NCI-H748 (cell line): ENCODE measurements around the gene GALNS.
A peak's percentile ranks its signal among the peaks of the same experiment; 100 is the strongest.
"Not testable (repeated sequence)": the region's sequence is repeated elsewhere in the genome, so short reads cannot be mapped to it uniquely, and the experiment has no call there.

Experiments
- DNase-seq: peaks from one replicate; lab custom pipeline; 2025; ENCODE audit not compliant: unreplicated experiment; lab: John Stamatoyannopoulos, UW

Gene GALNS

GRCh38 chr16:88807142-88807625, 49.6 kb downstream of the GALNS start:
- DNase-seq = no peak

- DNase-seq = no peak
Observed at GRCh38 chr16:88806491-88807111, 50.1 kb downstream of the GALNS start.

DNA sequence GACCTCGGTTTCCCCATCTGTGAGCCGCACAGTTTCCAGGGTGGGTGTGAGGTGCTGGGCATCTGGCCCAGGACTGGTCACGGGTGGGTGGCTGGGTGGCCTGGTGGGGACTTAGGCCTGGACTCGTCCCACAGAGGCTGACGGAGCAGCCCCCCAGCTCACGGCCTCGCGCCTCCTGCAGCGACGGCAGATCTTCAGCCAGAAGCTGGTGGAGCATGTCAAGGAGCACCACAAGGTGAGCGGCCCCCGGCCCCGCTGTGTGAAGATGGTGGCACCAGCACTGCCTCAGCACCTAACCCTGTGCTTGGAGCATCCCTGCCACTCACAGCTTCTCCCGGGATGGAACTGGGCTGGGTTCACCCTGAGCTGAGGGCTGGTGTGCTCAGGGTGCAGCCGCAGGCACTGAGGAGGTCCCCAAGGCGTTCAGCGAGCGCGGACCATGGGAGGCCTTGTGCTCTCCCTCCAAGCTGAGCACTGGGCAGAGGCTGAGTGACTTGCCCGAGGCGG, 50.8 kb downstream of the GALNS start:
- no peak for DNase-seq

- DNase-seq = no peak
Observed at GRCh38 chr16:88805340-88805715, 51.4 kb downstream of the GALNS start.

DNA sequence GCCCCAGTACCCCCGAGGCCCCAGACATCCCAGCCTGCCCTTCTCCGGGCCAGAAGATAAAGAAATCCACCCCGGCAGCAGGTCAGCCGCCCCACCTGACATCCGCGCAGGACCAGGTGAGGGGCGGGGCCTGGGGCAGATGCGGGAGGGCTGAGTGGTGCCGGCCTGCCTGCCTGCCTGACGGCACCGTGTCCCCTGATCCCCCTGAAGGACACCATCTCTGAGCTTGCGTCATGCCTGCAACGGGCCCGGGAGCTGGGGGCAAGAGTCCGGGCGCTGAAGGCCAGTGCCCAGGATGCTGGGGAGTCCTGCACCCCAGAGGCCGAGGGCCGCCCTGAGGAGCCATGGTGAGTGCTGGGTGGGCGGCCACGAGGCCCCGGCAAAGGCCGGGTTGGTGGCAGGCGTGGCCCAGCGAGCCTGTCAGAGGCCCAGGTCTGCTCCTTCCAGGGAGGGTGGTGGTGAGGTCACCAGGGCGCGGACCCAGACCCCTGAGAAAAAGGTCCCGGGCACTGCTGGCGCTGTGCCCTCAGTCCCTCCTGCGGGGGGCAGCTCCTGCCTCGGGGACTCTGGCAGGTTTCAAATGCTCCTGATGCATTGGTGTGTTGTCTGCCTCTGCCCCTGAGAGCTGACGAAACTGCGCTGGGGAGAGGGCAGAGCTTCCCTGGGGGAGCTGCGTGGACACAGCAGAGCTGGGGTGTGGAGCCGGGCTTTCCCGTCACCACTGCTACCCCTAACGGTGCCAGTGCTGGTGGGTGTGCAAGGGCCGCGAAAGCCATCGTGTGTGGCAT, 52.0 kb downstream of the GALNS start:
- peak; percentile 55 for DNase-seq

DNA sequence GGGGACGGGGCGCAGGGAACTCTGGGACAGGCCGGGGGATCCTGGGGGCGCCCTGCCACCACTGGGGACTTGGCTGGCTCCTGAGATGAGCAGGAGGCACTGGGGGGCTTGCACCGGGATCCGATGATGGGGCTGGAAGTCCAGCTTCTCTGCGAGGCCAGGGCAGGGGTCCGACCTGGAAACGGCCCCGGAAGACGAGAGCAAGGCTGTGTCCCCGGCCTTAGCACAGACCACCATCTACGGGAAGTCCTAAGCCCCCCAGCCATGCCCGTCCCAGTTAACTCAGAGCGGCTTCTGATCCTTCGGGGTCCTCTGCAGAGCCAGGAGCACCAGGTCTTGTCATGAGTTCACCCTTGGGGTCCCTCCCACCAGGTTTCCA, 52.6 kb downstream of the GALNS start:
- no peak for DNase-seq

DNA sequence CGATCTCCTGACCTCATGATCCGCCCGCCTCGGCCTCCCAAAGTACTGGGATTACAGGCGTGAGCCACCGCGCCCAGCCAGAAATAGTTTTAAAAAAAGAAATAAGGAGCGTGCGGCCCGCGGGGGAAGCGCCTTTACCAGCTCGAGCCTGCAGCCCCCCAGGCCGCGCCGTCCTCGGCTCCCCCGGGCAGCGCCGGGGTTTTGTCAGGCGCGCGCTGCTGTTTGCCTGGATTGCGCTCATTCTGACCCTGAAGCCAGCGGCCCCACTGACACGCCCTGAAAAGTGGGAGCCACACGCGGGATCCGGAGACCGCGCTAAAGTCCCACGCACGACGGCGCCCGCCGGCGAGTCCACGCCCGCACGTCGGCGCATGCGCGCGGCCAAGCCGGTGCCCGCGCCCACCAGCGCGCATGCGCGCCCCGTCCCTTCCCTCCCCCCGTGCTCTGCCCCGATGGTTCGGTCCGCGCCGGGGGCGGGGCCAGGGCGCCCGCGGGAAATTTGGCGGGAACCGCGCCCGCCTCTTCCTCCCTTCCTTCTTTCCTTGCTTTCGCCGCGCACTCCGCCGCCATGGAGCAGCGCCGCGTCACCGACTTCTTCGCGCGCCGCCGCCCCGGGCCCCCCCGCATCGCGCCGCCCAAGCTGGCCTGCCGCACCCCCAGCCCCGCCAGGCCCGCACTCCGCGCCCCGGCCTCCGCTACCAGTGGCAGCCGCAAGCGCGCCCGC, 53.3 kb downstream of the GALNS start, which contains the start of gene CDT1:
CDT1 (plus strand) TSS at position 526 of the 724 bp plus-strand sequence; CDS start at position 569, 43 bp downstream.
- peak; percentile 75 for DNase-seq

DNA sequence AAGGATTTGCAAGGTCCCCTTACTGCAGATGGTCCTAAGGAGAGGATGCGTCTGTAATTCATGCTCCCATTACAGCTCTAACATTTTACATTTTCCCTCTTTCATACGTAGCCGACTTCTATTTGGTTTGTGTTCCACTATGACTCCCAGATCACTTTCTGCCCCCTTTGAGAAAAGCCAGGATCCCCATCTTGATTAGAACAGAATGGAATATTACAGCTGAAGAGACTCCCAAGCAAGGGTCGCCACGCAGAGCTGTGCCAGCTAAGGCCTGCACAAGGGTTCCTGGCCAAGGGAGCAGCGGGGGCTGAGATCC, 56.5 kb downstream of the GALNS start:
- no peak for DNase-seq

- no peak for DNase-seq
Observed at GRCh38 chr16:88799569-88800276, 57.0 kb downstream of the GALNS start.

DNA sequence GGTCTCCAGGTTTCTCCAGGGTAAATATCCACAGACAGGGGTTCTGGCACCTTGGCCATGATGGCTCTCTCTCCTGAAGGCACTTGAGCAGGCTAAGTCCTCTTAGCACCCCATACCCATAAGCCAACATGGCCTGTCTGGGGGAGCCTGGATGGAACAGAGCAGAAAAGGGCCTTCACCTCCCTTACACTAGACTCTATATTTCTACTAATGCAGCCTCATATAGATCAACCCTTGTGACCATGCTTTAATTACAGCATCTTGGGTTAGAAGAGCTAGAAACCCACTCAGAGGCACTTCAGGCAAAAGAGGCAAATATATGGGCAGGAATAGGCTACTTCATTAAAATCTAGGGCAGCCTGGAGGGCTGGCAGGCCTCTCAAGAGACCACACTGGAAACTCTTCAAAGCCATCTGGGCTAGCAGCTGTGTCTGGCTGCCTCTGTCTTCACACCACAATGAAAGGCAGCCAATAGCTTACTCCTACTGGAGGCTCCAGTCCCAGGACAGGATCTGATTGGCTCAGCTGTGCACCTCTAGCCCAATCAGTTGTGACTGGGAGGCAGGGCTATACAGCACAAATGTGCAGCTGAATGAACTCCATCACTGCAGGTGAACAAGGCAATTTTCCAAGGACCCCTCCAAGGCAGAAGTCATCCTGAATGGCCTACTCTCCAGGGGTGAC, 57.8 kb downstream of the GALNS start:
- no peak for DNase-seq

DNA sequence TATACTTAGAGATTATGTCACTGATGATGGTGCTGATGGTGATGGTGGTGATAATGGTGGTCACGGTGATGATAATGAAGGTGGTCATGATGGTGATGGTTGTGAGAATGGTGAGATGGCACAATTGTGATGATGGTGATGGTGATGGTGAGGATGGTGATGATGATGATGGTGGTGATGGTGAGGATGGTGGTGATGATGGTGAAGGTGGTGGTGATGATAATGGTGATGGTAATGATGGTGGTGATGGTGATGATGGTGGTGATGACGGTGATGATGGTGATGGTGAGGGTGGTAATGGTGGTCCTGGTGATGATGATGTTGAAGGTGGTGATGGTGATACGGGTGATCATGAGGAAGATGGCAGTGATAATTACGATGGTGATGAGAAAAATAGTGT, 58.7 kb downstream of the GALNS start:
- DNase-seq = no peak

DNA sequence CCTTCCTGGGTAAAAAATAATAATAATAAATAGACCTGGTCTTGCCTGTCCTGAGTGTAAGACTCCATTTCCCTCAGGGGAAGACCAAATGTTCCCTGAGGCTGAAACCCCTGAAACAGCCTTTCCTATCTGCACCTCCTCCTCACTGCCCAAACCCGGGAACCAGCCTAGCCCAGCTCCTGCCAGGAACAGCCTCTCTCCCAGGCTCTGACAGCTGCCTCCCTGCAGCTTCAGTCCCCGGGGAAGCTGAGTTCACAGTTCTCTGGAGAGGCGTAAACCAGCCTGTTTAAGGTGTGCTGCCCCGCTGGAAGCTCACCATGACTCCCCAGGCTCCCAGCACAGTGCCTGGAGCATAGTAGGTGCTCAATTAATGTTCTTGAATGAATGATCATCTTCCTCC, 60.5 kb downstream of the GALNS start:
- no peak for DNase-seq

GRCh38 chr16:88793251-88793954, 63.3 kb downstream of the GALNS start:
- no peak for DNase-seq

DNA sequence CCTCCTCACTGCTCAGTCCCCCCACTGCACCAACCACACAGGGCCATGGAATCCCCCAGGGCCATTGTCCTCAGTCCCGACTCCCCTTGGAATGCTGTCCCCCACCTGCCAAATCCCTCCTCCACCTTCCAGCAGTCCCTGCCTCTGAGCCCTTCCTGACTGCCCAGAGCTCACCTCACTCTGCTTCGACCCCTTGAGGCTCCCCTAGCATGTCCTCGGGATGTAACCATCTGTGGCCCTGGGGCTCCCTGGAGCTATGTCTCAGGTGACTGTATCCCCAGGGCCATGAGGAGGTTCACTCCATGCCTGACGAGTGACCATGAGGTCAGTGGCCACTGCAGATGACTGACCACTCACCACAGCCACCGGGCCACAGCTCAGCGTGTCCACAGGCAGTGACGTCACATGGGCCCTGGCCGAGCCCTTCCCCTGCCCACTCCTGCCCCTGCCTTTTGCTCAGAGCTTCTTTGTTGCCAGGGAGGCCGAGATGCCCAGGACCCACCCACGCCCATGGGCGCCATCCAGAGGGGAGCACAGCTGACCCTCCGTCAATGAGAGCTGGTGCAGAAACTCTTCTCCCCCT, 64.0 kb downstream of the GALNS start:
- DNase-seq = no peak

DNA sequence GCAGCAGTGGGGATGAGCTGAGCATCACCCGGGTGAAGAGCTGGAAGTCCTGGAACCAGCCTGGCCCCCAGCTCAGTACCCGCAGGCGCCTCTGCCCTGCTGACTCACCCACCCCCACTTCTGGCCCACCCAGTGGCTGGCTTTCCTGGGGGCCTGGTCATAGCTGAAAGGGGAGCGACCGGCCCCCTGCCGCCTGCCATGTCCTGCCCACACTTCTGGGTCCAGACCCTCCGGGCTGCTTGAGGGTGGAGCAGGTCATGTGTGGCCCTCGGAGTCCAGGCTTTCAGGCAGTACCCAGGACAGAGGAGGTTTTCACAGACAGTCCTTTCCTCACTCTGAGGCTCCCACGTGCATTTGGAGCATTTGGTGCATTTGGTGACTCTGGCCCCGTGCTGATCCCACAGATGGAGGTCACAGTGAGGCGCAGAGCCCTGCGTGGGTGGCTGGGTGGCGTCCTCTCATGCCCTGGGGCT, 64.6 kb downstream of the GALNS start:
- DNase-seq = no peak

DNA sequence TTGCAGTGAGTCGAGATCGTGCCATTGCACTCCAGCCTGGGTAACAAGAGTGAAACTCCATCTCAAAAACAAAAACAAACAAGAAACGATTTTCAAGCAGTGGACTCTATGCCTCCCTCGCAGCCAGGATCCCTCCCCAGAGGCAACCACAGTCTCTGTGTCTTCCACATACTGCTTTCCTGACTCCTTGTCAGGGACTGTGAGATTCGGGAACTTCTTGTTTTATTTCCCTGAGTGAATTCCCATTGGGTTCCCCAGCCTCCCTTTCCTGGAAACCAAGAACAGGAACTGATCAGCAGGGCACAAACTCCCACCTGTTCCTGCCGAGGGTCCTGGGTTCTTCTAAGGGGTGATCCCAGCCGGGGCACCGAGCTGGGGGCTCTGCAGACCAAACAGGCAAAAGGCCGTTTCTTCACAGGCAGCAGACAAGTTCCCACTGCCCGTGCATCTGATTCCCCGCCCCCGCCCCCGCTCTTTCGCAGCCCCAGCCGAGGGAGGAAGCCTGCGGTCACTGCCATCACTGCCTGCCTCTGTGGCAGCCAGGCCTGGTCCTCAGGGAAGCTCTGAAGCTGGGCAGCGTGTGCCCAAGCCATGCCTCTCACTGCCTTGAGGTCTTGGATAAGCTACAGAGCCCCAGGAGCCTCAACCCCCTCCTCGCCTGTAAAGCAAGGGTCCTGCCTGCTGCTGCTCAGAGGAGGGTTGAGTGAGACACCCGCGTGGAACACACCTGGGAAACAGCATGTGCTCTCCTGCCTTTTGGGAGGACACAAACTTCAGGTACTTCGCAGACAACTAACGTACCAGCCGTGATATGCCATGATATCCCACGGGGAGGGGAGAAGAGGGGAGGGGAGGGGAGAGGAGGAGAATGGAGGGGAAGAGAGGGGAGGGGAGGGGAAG, 66.2 kb downstream of the GALNS start:
- DNase-seq = peak; percentile 15

GRCh38 chr16:88789594-88789993, 67.2 kb downstream of the GALNS start:
- no peak for DNase-seq

DNA sequence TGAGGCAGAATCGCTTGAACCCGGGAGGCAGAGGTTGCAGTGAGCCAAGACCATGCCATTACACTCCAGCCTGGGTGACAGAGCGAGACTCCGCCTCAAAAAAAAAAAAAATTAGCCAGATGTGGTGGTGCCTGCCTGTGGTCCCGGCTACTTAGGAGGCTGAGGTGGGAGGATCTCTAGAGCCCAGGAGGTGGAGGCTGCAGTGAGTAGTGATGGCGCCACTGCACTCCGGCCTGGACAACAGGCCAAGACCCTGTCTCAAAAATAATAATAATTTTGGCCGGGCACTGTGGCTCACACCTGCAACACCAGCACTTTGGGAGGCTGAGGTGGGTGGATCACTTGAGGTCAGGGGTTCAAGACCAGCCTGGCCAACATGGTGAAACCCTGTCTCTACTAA, 68.0 kb downstream of the GALNS start:
- DNase-seq = not testable (repeated sequence)
